GM21360 (cell line): ENCODE results near the gene ARSI.

ENCODE experiments used
- ATAC-seq: cut with Tn5 transposase; IDR thresholded peaks from one replicate; pipeline ENCODE4 v1.9.1; 2021; ENCODE audit warnings: mild to moderate bottlenecking, moderate library complexity; ENCODE audit not compliant: unreplicated experiment

Gene ARSI

GRCh38 chr5:150271296-150271692 lies 31.4 kb downstream of the ARSI start:
- ATAC-seq = no peak

- no peak for ATAC-seq
Observed at GRCh38 chr5:150270541-150271295, 32.0 kb downstream of the ARSI start.

DNA sequence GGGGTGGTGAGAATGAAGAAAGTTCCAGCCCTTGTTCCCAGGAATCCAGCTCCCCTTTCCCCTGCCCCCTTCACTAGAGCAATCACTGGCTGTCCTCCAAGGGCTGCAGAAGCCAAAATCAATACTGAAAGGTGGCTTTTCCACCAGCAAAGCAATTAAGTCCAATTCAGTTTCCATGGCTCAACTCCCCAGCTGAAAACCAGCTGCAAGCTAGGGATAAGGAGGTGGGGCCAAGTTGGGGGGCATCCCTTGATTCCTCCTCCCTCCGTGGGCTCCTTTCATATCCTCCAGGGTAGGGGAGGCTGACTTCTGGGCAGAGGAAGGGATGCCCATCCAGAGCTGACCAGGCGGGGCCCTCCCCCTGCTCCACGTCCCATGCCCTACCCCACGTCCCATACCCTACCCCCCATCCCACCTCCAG lies 35.8 kb downstream of the ARSI start:
- ATAC-seq = no peak

GRCh38 chr5:150265870-150266383 lies 36.8 kb downstream of the ARSI start:
- ATAC-seq = no peak

DNA sequence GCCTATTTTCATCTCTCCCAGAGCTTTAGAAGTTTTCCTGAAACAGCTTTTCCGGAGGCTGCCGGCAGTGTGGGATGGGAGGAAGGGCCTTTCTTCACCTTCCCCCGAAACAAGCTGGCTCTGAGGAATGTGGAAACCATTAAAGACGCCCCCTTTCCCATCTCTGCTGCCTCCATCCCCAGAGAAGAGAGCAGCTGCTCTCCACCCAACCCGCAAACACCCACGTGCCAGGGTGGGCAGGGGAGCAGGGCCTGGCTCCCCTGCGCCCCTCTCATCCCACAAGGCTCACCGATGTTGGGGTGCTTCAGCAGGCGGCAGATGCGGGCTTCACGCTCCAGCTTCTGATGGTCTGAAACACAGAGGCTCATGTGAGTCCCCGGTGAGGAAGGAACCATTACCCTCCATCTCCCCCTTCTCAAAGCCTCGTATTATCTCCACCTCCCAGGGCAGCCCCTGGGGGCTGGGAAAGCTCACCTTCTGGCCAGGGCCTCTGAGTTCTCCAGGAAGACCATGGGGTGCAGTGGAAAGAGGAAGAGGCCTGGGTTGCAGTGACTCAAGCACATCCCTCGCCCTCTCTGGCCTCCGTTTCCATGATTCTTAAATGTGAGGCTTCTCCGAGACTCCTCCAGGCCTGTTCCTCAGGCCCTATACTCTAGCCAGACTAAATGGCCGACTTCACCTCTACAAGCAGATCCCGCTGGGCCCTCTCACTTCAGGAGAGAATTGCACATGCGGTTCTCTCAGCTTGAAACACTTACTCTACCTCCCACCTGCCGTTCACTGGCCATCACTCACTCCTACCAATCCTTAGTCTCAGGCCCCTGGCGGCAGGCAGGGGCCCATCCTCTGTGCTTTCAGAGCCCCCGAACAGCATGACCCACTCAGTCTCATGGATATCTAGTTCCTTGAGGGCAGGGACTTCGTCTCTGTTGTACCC lies 37.8 kb downstream of the ARSI start:
- no peak for ATAC-seq

DNA sequence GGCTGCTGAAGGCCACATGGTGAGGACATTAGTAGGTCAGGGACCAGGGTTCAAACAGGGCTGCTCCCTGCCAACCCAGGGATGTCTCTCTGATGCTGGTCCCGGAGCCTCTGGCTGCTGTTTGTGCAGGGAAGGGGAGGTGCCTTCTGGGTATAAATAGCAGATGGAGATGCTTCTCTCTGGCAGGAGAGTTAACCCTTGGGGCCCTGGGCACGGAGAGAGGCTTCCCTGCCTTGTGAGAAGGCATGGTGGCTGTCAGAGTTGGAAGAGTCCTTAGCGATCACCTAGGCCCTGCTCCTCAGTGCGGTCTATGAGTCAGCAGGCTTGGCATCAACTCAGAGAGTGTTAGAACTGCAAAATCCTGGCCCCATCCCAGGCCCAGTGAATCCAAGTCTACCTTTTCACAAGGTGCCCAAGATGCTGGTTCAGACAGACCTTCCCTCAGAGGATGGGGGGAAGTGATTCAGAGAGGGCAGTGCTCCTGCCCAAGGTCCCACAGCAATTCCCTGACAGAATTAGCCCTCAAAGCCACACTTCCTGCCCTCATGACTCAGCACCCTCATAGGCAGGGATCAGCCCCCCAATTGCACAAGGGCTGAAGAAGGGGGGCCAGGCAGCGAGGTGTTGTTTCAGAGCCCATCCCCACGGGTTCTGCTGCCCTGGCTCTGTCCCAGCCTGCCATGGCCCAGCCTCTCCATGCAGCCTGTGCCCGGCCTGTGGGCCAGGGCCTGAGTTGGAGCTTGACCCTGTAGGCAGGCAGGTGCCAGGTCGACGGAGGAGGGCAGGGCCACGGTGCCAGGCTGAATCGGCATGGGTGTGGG lies 38.7 kb downstream of the ARSI start:
- no peak for ATAC-seq

GRCh38 chr5:150263375-150263775 lies 39.3 kb downstream of the ARSI start:
- no peak for ATAC-seq

GRCh38 chr5:150262502-150262901 lies 40.2 kb downstream of the ARSI start:
- no peak for ATAC-seq

DNA sequence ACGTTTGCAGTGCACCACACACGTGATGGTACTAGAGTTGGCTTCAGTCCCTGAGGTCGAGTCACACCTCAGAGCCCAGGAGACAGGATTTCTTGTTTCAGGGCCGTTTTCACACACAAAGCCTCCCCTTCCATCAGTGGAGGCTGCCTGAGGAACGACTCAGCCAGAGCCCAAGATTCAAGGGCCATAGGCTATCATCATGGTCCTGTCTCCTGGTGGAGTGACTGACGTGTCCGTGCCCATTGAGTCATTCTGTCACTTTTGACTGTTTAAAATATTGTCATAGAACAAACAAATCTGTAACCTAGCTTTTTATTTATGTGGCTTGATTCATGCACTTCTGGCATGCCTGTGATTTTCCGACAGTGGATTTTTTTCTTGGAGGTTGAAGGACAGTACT lies 41.5 kb downstream of the ARSI start:
- no peak for ATAC-seq

DNA sequence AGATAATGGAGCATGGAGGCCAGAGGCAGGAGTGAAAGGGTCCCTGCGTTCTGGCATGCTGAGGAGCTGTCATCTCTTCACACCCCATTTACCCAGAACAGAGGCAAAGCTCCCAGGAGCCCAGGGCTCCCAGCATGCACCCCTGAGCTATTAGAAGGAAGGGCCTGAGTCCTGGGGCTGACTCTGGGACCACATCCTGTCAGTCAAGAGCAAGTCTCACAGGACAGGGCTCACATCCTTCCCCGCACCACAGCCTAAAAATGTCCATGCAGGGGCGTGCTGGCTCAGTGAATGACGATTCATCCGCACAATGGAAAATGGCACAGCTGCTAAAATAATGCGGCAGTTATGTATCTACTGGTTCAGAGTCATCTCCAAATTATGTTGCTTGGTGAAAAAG lies 44.6 kb downstream of the ARSI start:
- ATAC-seq = no peak

GRCh38 chr5:150257424-150257823 lies 45.3 kb downstream of the ARSI start:
- ATAC-seq = no peak

- no peak for ATAC-seq
Observed at GRCh38 chr5:150256410-150257064, 46.2 kb downstream of the ARSI start.

DNA sequence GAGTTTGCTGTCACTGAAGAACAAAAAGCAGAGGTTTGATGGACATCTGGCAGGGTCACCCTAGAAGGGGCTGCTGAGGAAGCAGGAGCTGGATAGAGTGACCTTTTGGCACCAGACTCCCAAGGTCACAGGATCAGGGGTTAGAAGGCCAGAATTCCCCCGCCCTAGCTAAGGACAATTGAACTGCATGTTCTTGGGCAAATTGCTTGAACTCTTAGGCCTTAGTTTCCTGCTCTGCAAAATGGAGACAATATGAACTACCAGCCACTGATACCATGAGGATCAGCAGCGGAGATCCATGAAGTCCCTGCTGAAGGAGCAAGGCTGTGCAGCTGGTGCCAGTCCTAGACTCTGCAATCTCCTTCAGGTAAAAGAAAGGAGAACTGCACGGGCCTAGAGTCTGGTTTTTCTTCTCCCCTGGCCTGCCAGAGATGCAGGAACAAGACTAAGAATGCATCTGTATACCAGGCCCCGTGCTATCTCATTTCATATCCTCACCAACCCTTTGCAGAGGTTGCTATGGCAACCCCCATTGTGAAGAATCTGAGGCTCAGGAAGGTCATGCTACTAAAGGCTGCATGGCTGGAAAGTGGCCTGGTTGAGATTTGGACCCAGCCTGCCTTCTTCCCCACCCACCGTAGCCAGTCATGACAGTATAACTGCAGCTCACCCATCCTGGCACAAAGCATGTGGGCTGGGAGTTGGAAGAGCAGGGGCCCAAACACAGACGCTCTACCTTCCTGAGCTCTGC lies 46.9 kb downstream of the ARSI start:
- no peak for ATAC-seq

- ATAC-seq = no peak
Observed at GRCh38 chr5:150254774-150255173, 47.9 kb downstream of the ARSI start.

- ATAC-seq = no peak
Observed at GRCh38 chr5:150254363-150254762, 48.3 kb downstream of the ARSI start.

DNA sequence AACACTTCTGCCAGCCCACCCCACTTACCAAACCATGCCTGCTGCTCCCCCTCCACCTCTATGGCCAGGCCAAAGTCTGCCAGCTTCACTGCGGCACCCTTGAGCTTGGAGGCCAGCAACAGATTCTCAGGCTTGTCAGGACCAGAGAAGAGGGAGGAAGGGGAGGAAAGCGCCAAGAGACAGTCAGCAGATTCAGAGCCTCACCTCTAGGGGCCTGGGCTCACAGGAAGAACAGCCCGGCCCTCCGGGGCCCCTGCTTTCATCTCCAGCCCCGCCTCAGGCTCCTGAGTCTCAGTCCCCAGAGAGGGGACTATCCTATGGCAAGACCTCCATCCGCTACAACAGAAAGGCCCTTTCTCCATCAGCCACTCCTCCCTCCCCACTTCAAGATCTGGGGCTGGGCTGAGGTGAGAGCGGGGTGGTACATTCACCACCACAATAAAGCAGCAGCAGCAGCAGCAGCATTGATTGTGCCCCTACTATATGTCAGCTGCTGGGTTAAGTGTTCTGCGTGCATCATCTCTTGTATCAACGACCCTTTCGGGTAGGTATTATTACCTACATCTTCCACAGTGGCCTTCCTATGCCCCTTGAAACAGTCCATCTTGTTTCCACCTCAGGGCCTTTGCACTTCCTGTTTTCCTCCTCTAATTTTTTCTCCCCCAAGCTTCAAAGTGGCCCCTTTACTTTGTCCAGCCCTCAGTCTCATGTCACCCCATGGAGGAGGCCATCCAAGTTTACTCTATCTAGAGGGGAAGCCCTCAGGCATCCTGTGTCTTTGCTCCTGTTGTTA lies 49.1 kb downstream of the ARSI start:
- no peak for ATAC-seq

GRCh38 chr5:150252489-150252888 lies 50.2 kb downstream of the ARSI start:
- no peak for ATAC-seq

DNA sequence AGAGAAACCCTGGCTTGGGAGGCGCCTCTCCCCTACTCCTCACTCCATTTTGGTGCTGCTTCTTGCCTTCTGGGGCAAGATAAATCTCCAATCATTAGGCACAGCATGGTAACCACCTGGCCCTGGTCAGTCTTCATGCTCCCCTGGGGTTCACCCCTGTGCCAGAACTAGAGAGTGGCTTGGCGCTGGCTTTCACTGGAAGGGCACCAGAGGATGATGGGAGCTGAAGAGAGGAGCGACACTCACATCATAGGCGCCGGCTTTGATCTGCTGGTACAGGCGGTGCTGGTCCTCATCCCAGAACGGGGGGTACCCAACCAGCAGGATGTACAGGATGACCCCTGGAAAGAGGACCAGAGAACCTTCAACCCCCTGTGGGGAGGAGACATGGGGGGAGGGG lies 51.2 kb downstream of the ARSI start:
- no peak for ATAC-seq

DNA sequence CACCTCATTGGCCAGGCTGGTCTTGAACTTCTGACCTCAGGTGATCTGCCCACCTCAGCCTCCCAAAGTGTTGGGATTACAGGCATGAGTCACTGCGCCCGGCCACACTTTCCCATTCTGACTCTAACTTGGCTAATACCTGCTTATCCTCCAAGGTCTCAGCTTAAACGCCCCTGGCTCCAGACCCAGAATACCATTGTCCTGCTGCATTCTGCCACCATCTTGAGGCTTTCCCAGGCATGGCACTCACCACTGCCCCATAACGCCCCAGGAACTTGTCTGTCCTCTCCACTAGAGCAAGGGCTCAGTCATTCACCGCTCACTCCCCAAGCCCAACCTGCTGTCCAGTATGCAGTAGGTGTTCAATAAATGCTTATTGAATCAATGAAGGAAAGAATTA lies 53.0 kb downstream of the ARSI start:
- ATAC-seq = no peak
